Measurements from ENCODE around the gene CEP164. TPM values are rescaled to one million over a fixed set of nuclear protein-coding genes. Genes with fewer than 3 reads are reported as not detected.

Gene CEP164
- total and polyA plus RNA-seq, 2 of the 8 experiments (the other 6 are each of a cell fraction or from before 2014, with no cell fraction given): 8.4 to 20.8 TPM

GRCh38 chr11:117409511-117409910, 81.9 kb downstream of the CEP164 start:
- Histone ChIP-seq H3K23ac (ENCODE audit: insufficient read length) (no peak overlapping the region), H4K20me1 (replicated peaks in 1 of 2; ENCODE audit: control insufficient read depth in 1 of 2, insufficient read depth in 2 of 2, low read length in 2 of 2) (no peaks in the 10 kb centered on the region), H2BK12ac (ENCODE audit: low read depth, low read length) (no peak overlapping the region), H3K36me3 (ENCODE audit: control insufficient read depth in 2 of 4, insufficient read depth in 4 of 4, low read length in 3 of 4) (peaks cover 0 to 10% (median 2%) of the 10 kb centered on the region in 4 experiments; a peak in 4 of 8 replicates), H3K4me2 (ENCODE audit: insufficient read depth in 1 of 2, low read depth in 2 of 2, low read length in 2 of 2) (no peak overlapping the region), H3K18ac (ENCODE audit: extremely low read depth, low read length) (no peak overlapping the region), H2AK5ac (ENCODE audit: low read depth, low read length) (no peak overlapping the region), H4K5ac (ENCODE audit: insufficient read length, low read depth, low read length) (no peak overlapping the region), H4K91ac (replicated peaks; ENCODE audit: insufficient read length, low read length) (no peak overlapping the region), H3K14ac (ENCODE audit: insufficient read length) (no peak overlapping the region), H3K79me1 (ENCODE audit: low read depth, low read length) (no peaks in the 10 kb centered on the region), H2AFZ (ENCODE audit: low read length) (no peak overlapping the region), H2BK15ac (ENCODE audit: low read length) (no peak overlapping the region), H3K27me3 (replicated peaks in 1 of 4; ENCODE audit: control insufficient read depth in 3 of 4, extremely low read depth in 1 of 4, insufficient read depth in 3 of 4, low read length in 3 of 4) (no peaks in the 10 kb centered on the region), H3K56ac (replicated peaks; ENCODE audit: insufficient read length, low read depth, low read length) (no peak overlapping the region), H3K4me1 (replicated peaks in 1 of 4; ENCODE audit: control insufficient read depth in 3 of 4, insufficient read depth in 4 of 4, low read length in 3 of 4) (peaks cover 0 to 4% (median 0%) of the 10 kb centered on the region in 4 experiments; a peak in 2 of 7 replicates), H3K27ac (ENCODE audit: low read depth, low read length) (no peak overlapping the region), H2BK20ac (ENCODE audit: low read length) (no peak overlapping the region), H4K8ac (ENCODE audit: extremely low read depth, insufficient read depth, low read length) (no peak overlapping the region), H2BK5ac (ENCODE audit: low read depth, low read length) (no peak overlapping the region), H3K79me2 (ENCODE audit: control insufficient read depth in 1 of 2, insufficient read depth in 2 of 2, low read length in 2 of 2) (no peaks in the 10 kb centered on the region), H3K9ac (replicated peaks in 1 of 4; ENCODE audit: extremely low read depth in 1 of 4, low read depth in 3 of 4, low read length in 3 of 4) (no peak overlapping the region), H3K9me3 (ENCODE audit: insufficient read depth in 2 of 2, low read depth in 1 of 2, low read length in 1 of 2) (peaks cover 7 to 12% of the 10 kb centered on the region in 2 experiments), H3K4ac (replicated peaks; ENCODE audit: insufficient read length, low read depth, low read length) (no peak overlapping the region), H3K23me2 (ENCODE audit: low read depth, low read length) (no peaks in the 10 kb centered on the region), H3K4me3 (ENCODE audit: extremely low read depth in 1 of 4, insufficient read depth in 2 of 4, low read depth in 3 of 4, low read length in 4 of 4) (no peak overlapping the region), H2BK120ac (replicated peaks; ENCODE audit: low read depth, low read length) (no peak overlapping the region)
- CTCF ChIA-PET (ENCODE audit: partially characterized antibody): interaction anchor here (9.6 kb wide), 1 partner anchor 17 kb away, joined by 85 read pairs; no protein-coding TSS in a partner anchor
- TF ChIP-seq SP2 (IDR thresholded peaks at IDR 0.05; ENCODE audit: low read length): no peak
- TF ChIP-seq JUN (IDR thresholded peaks at IDR 0.05; ENCODE audit: low read depth, low read length): no peak
- no peak for TF ChIP-seq TCF12 (IDR thresholded peaks at IDR 0.05; ENCODE audit: low read depth, low read length)
- no peak for TF ChIP-seq GABPA (IDR thresholded peaks at IDR 0.05; ENCODE audit: borderline replicate concordance, insufficient read depth, low read length)
- TF ChIP-seq KDM5A (IDR thresholded peaks at IDR 0.05; ENCODE audit: low read length): no peak
- DNase-seq (ENCODE audit: low read depth in 1 of 2, low spot score in 2 of 2): no peak
- no peak for FAIRE-seq
- WGBS, 2 experiments (ENCODE audit: extremely low coverage in 1 of 2, insufficient coverage in 1 of 2, insufficient read length in 1 of 2, insufficient replicate concordance in 2 of 2, low coverage in 1 of 2, low lambda C conversion rate in 2 of 2, missing lambda C conversion rate in 1 of 2): 94% methylated on average over 6 of the region's 12 CpGs; no CpG with 5 or more reads in 1 of the 2 experiments
- POLR2A ChIA-PET (ENCODE audit: partially characterized antibody): interaction anchor here (1.0 kb wide), 1 partner anchor 11 kb away, joined by 3 read pairs; no protein-coding TSS in a partner anchor
